GM21447 (cell line): ENCODE results near the gene RNF214.
A peak's percentile ranks its signal among the peaks of the same experiment; 100 is the strongest.
"Not testable (repeated sequence)": the region's sequence is repeated elsewhere in the genome, so short reads cannot be mapped to it uniquely, and the experiment has no call there.

Source experiments
- ATAC-seq: cut with Tn5 transposase; IDR thresholded peaks from one replicate; pipeline ENCODE4 v1.9.1; 2021; ENCODE audit not compliant: unreplicated experiment

Gene RNF214

GRCh38 chr11:117232092-117232878, at the start of gene RNF214:
TSS of gene RNF214 (plus strand) at chr11:117232671. CDS start at chr11:117234273, 1,602 bp downstream.
- peak; percentile 61 for ATAC-seq

- ATAC-seq, result not testable (repeated sequence)
These were observed 49.3 kb upstream of the RNF214 start for GRCh38 chr11:117183178-117183577.

GRCh38 chr11:117183724-117184349, 48.6 kb upstream of the RNF214 start:
- ATAC-seq, result no peak

- no peak for ATAC-seq
These were observed 46.6 kb upstream of the RNF214 start for GRCh38 chr11:117185736-117186430.

- no peak for ATAC-seq
These were observed 46.1 kb upstream of the RNF214 start for GRCh38 chr11:117186431-117186761.

- no peak for ATAC-seq
These were observed 45.5 kb upstream of the RNF214 start for GRCh38 chr11:117187007-117187406.

- no peak for ATAC-seq
These were observed 45.1 kb upstream of the RNF214 start for GRCh38 chr11:117187428-117187798.

- ATAC-seq, result no peak
These were observed 44.5 kb upstream of the RNF214 start for GRCh38 chr11:117187799-117188481.

GRCh38 chr11:117188620-117189081, 43.8 kb upstream of the RNF214 start:
- no peak for ATAC-seq

GRCh38 chr11:117189191-117189940, 43.1 kb upstream of the RNF214 start:
- peak; percentile 81 for ATAC-seq

GRCh38 chr11:117189941-117190544, 42.4 kb upstream of the RNF214 start:
- ATAC-seq, result no peak

- ATAC-seq, result no peak
These were observed 40.6 kb upstream of the RNF214 start for GRCh38 chr11:117191680-117192400.

- no peak for ATAC-seq
These were observed 40.0 kb upstream of the RNF214 start for GRCh38 chr11:117192401-117192875.

GRCh38 chr11:117193130-117194020, 39.1 kb upstream of the RNF214 start:
- ATAC-seq, result no peak

- ATAC-seq, result no peak
These were observed 38.2 kb upstream of the RNF214 start for GRCh38 chr11:117194267-117194666.

GRCh38 chr11:117195258-117195657, 37.2 kb upstream of the RNF214 start:
- no peak for ATAC-seq

- ATAC-seq, result no peak
These were observed 36.7 kb upstream of the RNF214 start for GRCh38 chr11:117195761-117196160.

- no peak for ATAC-seq
These were observed 35.5 kb upstream of the RNF214 start for GRCh38 chr11:117197006-117197405.
